GM12892 (cell line): ENCODE measurements around the gene CRISPLD2.

ENCODE experiments used
- POLR2A ChIP-seq: IDR thresholded peaks from 2 replicates; pipeline ENCODE4 v1.6.1; 2011; ENCODE audit warnings: low read depth, low read length, control low read depth
- POLR2AphosphoS5 ChIP-seq: IDR thresholded peaks from 2 replicates; pipeline ENCODE4 v1.6.1; 2011; ENCODE audit warnings: low read depth, low read length, control low read depth

GRCh38 chr16:84918006-84918909 lies 98.5 kb downstream of the CRISPLD2 start:
- TF ChIP-seq POLR2A: no peak
- no peak for TF ChIP-seq POLR2AphosphoS5
